Stomach (tissue), 4 donors: Measurements from ENCODE around the gene MUC6.

Experiments used
- POLR2AphosphoS5 ChIP-seq, 3 donors: sonication (generic); formaldehyde crosslinking; IDR thresholded peaks; one replicate each; pipeline ENCODE4 v1.6.1; 2016; ENCODE audit warnings: antibody characterized with exemption in 3 of 3
- TF ChIP-seq, protein P1 (sequence below), 7 experiments: fragments of 450-650 bp in 4 of 7; fragments of 200-600 bp in 3 of 7; sonication (generic) in 3 of 7; IDR thresholded peaks; one replicate each; pipeline ENCODE4 v1.5.1; 2016 to 2019; ENCODE audit warnings: antibody characterized with exemption in 7 of 7, control low read depth in 2 of 7, mild to moderate bottlenecking in 1 of 7

DNA sequence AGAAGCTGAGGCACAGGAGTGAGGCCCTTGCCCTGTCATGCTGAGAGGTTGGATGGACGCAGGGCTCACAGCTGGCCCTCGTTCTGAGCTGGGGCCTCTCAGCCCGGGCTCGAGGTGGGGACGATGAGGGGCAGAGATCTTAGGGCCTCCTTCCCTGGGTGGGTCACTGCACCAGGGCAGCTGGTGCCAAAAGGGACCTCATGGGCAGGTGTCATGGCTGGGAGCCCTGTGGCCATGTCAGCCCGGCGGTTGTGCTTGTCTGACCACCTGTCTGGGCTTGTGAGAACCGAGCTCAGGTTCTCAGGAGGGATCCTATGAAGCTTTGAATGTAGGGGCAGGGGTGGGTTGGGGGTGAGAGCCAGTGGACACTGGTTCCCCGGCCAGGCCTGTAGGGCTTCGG is 1.8 kb upstream of the MUC6 start:
- TF ChIP-seq, protein P1, sequence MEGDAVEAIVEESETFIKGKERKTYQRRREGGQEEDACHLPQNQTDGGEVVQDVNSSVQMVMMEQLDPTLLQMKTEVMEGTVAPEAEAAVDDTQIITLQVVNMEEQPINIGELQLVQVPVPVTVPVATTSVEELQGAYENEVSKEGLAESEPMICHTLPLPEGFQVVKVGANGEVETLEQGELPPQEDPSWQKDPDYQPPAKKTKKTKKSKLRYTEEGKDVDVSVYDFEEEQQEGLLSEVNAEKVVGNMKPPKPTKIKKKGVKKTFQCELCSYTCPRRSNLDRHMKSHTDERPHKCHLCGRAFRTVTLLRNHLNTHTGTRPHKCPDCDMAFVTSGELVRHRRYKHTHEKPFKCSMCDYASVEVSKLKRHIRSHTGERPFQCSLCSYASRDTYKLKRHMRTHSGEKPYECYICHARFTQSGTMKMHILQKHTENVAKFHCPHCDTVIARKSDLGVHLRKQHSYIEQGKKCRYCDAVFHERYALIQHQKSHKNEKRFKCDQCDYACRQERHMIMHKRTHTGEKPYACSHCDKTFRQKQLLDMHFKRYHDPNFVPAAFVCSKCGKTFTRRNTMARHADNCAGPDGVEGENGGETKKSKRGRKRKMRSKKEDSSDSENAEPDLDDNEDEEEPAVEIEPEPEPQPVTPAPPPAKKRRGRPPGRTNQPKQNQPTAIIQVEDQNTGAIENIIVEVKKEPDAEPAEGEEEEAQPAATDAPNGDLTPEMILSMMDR (IDR thresholded peaks at IDR 0.05), result no peak
- TF ChIP-seq POLR2AphosphoS5 (IDR thresholded peaks at IDR 0.05), result no peak
